Fibroblast of skin of scalp (primary cell): ENCODE measurements around the gene KCNK18.
A peak's percentile ranks its signal among the peaks of the same experiment; 100 is the strongest.
"Not testable (repeated sequence)": the region's sequence is repeated elsewhere in the genome, so short reads cannot be mapped to it uniquely, and the experiment has no call there.

ENCODE experiments used
- DNase-seq: peaks from one replicate; pipeline ENCODE4 v3.0.0-alpha.2; 2013

Gene KCNK18

DNA sequence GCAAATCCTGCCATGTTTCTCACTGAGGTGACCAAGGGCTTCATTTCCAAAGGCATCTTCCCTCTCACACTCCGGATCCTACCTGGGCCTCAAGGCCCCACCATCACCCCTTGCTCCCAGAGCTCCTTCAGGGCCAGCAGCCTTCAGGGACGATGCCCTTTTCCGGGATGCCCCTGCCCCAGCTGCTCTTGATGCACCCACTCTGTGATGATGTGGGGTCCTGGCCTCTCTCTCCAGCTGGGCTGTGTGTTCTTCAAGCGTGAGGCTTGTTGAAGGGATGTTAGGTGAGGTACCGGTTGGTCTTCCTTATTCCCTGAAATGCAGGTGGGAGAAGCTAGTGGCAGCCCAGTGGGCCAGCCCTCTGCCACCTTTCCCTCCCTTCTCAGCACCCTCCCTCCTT is 25.3 kb downstream of the KCNK18 start:
- DNase-seq, result no peak

DNA sequence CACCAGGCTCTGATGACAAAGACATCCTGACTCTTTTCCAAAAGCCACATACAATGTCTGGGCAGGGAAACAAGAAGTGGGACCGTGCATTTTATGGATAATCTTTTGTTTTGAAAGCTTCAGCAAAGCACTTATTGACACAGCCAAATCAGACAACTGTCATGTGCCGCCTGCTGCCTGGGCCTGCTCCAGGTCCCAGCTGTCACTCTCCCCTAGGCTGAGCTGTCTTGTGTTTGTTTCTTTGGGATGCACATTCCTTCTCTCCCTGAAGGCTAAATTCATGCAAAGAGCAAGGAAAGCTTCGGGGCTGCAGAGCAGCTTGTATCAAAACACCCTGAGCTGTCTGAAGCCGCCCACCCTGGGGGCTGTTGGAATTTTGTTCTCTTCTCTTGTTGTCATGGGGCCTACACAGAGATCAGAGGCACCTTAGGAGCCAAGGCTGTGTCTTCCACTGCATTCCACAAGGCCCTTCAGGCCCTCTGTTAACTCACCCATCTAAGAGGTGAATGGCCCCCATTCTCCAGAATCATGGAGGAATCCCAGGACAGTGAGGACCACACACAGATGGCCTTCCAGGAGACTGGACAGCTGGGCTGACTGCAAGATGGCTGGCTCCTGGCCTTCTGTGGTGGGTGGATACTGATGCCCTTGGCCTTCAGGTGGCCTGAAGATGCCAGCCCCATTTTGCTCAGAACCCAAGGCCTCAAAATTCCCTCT is 25.8 kb downstream of the KCNK18 start:
- DNase-seq, result no peak

DNA sequence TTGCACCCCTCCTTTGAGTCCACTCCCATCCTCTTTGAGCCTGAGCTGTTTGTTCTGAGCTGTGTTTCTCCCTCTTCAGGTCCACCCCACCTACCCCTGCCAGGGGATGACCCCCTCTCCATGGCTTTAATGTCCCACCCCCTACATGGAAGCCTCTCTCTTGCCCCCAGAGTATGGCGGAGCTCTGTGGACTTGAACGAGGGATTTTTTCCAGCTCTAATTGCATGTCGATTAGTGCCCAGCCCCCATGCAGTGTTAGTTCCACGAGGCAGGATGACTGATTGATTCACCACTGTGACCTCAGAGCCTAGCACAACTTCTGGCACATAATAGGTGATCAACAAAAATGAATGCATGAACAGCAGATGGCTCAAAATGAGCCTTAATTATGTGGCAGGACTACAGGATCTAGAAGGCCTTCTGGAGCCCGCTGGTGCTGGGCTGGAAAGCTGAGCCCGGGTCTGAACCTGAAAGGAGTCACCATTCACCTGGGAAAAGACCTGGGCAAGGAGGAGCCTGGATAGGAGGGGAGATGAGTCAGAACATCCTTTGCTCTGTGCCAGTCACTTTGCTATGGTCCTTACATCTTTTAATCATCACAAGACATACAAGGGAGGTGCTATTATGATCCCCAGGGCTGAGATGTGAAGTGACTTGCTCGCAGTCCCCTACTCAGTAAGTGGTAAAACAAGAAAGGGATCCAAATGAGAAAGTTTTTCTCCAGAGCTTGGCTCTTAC is 26.6 kb downstream of the KCNK18 start:
- DNase-seq, result no peak

DNA sequence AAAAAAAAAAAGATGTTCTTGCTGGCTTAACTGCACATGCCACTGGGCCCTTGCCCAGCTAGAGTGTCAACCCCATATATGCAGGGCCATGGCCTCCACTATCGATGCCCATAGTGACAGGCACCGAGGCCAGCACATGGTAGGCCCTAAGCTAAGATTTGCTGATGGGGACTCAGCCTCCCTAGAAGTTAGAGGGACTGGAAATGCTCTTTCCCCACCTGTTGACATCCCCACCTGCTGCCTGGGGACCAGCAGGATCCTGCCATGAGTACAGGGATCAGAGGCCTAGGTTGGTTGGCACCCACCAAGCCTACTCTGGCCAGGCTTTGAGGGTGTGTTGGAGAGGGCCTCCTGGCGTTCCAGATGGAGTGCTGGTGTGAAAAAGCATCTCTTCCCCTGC is 27.6 kb downstream of the KCNK18 start:
- DNase-seq, result no peak

DNA sequence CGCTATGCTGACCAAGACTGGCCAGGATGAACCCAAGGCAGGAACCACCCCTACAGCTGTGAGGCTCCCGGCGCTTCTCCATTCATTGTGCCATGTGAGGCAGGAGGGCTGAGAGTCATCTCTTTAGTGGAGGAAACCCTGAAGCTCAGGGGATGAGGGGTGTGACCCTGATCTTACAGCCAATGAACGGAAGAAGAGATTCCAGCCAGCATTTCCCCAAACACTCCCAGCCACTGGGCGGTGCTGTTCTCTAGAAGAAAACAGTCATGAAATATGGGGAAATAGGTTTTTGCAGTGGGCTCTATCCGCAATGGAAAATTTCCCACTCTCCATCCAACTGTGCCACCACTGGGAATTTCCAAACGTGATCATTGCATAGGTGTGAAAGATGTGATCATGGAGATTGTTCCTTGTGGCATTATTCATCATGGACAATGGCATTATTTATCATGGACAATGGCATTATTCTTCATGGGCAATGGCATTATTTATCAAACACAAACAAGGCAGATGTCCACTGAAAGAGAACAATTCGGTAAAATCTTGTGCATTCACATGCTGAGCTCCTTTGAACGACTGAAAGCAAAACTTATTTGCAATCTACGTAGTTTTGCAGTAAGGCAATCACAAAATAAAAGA is 29.6 kb downstream of the KCNK18 start:
- DNase-seq, result peak; percentile 30

DNA sequence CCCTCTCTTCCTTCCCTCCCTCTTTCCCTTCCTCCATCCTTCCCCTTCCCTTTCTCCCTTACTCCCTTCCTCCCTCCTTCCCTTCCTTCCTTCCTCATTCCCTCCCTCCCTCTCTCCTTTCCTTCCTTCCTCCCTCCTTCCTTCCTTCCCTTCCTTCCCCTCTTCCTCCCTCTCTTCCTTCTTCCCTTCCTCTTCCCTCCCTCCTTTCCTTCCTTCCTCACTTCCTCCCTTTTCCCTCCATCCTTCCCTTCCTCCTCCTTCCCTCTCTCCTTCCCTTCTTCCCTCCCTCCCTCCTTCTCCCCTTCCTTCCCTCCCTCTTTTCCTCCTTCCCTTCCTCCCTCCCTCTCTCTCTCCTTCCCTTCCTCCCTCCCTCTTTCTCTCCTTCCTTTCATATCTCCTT is 30.9 kb downstream of the KCNK18 start:
- no peak for DNase-seq

DNA sequence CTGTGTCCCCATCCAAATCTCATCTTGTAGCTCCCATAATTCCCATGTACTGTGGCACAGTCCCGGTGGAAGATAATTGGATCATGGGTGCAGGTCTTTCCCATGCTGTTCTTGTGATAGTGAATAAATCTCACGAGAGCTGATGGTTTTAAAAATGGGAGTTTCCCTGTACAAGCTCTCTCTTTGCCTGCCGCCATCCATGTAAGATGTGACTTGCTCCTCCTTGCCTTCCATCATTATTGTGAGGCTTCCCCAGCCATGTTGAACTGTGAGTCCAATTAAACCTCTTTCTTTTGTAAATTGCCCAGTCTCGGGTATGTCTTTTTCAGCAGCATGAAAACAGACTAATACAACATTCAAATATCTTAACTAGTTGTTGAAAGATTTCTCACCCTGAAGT is 32.8 kb downstream of the KCNK18 start:
- not testable (repeated sequence) for DNase-seq

DNA sequence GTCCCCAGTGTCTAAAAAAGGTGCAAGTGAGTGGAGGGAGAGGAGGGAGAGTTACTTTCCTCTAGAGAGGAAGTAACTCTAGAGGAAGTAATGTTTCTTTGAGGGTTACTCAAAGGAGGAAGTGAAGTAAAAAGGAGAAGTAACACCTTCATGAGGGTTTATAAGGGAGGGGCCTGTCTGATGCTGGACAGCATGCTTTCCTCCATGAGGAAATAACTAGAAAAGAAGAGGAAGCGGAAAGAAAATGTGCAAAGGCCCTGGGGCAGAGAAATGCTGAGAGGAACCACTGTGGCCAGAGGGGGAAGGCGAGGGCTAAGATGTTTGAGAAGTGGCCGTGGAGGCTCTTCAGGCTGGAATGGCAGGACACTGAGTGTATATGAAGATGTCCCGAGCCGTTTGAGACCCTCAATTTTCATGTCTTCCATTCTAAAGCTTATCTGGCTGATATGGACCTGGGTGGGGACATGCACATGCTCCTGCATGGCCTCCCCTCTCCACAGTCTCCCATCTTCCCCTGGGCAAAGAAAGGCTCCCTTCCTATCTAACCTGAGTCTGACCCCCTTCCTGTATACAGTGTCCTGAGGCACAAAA is 40.2 kb downstream of the KCNK18 start:
- DNase-seq, result no peak

DNA sequence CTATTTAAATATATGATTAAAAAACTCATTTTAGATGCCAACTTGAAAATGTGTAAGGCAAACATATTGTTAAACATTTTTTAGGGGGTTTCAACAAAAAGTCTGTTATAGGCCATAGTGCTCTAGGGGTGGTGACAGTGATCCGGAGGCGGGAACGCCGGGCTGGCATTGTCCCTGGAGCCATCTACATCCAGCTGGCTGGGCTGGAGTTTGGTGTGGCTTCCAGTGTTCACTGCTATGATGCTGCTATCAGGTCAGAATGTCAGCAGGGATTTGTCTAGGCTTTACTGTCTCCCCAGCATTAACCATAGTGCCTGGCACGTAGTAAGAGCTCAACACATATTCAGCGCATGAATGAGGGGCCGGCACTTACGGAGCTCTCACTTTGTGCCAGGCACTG is 41.8 kb downstream of the KCNK18 start:
- no peak for DNase-seq

DNA sequence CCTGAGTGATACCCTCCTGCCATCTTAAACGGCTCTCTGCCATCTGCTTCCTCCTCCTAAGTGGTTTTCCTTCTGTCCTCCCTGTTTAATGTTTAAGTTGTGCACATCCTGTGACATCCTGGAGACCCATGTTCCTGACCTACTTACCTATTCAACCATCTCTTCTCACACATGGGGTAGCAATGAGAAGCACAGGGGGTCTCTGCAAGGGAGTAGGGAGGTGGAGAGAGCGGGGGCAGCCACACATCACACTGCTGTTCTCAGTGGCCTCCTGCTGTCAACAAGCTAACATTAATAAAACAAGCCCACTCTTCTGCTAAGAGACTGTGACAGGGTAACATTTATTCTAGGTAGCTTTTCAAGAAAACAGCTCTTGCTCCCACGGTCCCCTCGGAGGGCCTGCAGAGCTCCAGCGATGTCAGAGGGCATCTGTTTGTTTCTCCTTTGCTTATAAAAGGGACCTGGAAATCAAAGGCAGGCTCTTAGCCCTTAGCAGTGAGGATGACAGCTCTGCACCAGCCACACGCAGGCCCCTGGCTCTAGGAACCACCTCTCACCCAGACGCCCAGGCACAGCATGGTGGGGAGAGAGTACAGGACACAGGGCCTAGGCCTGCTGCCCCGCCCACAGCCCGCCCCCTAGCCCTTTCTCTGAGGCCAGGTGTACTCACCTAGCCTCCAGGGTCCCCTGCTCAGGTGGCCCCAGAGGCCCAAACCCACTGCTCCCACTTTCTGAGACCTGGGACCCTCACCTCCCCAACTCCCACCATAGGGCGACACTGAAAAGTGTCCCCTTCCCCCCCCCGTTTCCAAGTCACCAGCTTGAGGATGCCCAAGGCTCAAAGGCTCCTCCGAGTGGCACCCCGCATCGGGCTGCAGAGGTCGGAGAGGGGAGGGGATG is 42.7 kb downstream of the KCNK18 start:
- no peak for DNase-seq

DNA sequence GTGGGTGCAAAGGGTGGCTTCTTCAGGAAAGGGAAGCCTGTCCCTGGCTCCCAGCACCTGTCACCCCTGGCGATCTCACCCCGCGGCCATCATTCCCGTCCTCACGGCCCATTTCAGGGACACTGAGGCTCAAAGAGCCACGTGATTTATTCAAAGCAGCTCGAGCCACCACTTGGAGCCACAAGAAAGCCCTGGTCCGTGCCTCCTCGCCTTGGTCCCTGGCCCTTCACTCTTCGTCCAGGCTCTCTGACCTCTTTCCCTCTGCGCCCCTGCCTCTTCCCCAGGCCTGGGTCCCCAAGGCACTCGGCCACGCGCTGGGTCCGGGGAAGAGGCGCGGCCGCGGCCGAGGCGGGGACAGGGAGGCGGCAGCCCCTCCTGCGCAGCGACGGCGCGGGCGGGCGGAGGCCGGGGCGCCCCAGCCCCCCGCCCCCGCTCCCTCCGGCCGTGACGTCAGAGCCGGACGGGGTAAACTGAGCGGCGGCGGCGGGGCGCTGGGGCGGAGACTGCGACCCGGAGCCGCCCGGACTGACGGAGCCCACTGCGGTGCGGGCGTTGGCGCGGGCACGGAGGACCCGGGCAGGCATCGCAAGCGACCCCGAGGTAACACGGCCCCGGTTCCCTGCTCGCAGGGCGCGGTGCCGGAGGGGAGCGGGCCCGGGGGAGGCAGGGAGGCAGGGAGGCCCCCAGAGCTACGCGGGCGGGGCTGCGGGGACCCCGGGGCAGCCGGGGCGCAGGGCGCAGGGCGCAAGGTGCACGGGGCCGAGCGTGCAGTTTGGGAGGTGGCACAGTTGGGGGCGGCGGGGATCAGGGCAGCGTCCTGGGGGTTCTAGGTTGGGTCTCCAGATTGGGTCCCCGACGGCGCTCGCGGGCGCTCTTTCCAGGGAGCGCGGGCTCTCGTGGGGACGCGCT is 43.6 kb downstream of the KCNK18 start, which contains the start of gene SLC18A2:
Gene SLC18A2, plus strand, starts transcription at position 494 of the 909 bp plus-strand sequence. CDS start 580 bp downstream, outside the sequence.
- no peak for DNase-seq

DNA sequence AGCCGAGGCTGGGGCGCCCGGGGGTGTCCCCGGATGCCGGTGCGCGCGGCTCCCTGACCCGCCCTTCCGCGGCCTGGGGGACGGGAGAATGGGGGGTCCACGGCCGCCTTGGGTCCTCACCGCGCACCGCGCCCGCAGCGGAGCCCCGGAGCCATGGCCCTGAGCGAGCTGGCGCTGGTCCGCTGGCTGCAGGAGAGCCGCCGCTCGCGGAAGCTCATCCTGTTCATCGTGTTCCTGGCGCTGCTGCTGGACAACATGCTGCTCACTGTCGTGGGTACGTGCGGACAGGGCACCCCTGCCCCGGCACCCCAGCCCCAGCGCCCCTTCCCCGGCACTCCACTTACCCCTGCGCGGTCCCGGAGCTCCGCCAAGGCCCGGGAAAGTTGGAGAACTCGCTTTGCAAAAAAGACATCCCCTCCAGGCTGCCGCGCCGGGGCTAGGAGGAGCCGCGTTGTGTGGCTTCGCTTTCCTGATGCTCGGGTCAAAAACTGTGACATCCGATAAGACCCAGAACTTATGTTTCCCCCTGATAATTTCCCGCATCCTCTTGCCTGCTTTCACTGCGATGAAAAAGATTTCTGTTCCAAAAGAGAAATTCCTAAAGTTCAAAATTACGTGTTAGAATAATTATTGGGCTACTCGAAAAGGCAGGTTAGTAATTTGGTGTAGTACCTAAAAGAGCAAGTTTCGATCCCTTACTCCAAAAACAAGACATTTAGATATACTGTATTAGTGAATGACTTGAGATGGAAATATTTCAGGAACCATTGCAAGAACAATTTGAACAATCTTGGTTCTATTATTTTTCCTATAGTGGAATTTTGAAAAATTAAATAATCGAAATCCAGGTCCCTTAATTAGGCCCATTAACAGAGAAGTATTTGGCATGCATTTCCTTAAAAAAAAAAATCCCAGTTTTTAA is 44.5 kb downstream of the KCNK18 start:
- no peak for DNase-seq

DNA sequence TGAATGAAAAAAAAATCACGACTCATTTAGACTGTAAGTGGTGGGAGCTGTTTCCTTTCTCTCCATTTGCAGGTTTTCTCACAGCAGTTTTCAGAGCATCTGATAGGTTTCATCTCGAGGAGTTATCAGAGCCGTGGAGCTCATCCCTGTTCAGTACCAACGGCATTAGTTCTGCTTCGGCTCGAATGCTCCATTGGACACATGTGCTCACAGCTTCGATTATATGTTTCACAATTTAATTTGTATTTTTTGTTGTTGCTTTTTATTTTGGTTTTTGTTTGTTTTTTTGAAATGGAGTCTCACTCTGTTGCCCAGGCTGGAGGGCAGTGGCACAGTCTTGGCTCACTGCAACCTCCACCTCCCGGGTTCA is 45.2 kb downstream of the KCNK18 start:
- no peak for DNase-seq

DNA sequence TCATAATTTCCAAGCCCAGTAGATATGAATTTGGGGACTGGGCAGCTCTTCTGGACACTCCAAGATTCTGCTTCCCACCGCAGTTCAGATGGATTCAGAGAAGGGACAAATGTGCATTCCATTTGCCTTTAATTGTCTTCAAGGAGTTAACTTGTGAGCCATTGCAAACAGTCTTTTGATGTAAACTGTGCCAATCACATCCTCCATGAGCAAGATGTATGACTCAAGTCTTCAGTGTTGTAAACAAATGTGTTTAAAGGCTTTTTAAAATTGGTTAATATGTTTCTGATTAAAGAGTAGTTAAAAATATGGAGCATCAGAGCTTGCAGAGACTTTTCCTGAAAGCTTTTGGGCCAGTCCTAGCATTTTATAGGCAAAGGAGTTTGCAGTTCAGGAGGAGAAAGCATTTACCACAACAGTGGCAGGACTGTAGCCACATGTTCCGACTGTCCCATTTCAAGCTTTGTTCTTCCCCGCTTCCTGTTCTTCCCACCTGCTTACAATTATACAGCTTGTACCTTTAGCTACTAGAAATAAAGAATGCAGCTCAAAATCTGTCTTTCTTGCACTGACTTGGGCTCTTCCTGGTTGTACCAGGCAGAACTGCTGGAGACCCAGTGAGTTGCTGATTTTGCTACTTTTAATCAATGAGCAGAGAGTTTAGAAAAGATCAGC is 49.8 kb downstream of the KCNK18 start:
- no peak for DNase-seq

DNA sequence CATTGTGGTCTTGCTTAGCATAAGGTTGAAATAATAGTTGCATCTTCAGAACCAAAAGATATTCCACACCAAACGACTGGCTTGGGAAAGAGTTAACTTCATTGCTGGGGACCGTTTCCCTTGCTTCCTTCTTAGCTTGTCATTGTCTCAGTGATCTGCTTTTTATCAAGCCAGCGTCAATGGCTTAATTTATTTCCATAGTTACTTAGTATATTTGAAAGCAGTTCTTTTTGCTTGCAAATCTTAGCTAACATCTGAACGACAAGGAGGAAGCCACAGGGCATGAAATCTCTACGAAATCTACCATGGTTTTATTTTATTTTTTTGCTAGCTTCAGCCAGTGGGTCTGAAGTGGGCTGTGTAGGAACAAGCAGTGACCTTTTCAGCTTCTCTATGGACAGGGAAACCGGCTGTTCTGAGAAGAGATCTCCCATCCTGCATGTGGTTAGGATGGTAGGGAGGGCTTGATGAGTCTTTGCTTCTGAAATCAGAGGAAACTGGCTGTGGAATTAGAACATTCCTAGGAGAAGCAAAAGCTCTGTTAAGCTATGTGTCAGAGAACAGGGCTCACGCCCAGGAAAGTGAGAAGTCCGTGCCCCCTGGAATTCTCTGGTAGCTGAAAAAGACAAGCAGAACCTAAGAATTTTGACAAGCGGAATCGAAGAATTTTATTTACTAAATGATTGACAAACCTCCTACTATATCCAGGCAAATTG is 51.6 kb downstream of the KCNK18 start:
- DNase-seq, result peak; percentile 46

DNA sequence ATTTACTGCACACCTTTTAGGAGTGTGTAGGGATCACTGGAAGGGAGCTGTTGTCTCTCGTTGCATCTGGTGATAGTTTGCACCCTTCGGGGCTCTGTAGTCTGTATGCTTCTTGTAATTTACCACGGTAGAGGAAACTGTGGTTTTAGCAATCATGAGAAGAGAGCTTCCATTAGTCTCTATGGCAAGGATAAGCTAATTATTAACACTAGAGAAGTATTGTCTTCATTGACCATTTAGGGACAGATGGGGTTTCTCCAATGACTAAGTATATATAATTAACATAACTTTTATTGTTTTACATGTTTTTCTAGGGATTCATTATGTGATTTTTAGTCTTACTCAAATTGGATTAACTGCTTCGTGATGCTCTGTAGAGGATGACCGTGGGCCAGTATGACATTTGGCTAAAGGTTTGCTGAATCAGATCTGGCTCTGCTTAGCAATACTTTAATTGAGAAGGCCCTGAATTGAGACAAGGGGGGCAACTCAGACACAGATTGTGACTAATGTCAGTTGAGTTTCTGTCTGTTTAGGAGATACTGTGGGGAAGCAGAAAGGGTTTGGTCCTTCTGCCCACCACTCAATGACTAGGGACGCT is 52.3 kb downstream of the KCNK18 start:
- no peak for DNase-seq

DNA sequence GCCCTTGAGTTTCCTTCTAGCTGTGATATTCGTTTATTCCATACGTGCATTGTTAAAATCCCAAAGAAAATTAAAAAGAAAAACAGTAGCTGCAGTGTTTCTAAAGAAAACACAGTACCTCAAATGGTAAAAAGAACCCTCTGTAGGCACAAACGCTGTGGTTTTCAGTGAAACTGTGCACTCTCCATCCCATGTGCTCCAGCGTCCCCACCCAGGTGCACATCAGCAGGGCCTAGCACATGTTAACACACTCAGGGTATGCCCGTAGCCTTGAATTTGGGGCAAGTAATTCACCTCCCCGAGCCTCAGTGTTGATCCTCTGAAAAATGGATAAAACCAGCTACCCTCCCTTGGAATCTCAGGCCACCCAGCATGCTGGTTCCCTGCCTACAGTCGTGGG is 53.1 kb downstream of the KCNK18 start:
- DNase-seq, result no peak

DNA sequence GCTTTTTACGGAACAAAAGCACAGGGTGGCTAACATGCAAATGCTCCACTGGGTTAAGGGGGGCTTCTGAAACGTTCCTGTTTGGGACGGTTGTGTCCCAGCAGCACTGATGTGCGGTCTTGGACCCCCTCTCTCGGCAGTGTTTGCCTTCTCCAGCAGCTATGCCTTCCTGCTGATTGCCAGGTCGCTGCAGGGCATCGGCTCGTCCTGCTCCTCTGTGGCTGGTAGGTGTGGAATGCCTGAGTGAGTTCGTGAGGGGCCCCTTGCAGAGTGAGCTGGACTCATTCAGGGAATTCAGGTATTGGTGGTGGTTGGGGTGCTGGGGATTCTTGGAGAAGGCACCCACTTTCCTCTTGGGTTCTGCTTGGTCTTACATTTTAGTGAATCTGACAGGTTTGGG is 56.6 kb downstream of the KCNK18 start:
- no peak for DNase-seq
